HEK293 (cell line): Measurements from ENCODE around the gene DBF4.

ENCODE experiments used
- BCL11A ChIP-seq: fragments of 450-650 bp; formaldehyde crosslinking; IDR thresholded peaks from 2 replicates; pipeline ENCODE4 v1.5.1; 2016; ENCODE audit warnings: low read depth, missing biosample characterization, missing genetic modification characterization
- EGR2 ChIP-seq: fragments of 450-650 bp; formaldehyde crosslinking; IDR thresholded peaks from 2 replicates; pipeline ENCODE4 v1.5.1; 2016; ENCODE audit warnings: low read depth, missing biosample characterization, missing genetic modification characterization
- GLIS1 ChIP-seq: fragments of 450-650 bp; formaldehyde crosslinking; IDR thresholded peaks from 2 replicates; pipeline ENCODE4 v1.5.1; 2016; ENCODE audit warnings: missing biosample characterization, missing genetic modification characterization
- KLF10 ChIP-seq: fragments of 450-650 bp; IDR thresholded peaks from 2 replicates; pipeline ENCODE4 v1.5.1; 2018; ENCODE audit warnings: missing biosample characterization, mild to moderate bottlenecking, missing genetic modification characterization
- PRDM10 ChIP-seq: fragments of 450-650 bp; formaldehyde crosslinking; IDR thresholded peaks from 2 replicates; pipeline ENCODE4 v1.5.1; 2016; ENCODE audit warnings: missing biosample characterization, missing genetic modification characterization
- SP7 ChIP-seq: fragments of 450-650 bp; formaldehyde crosslinking; IDR thresholded peaks from 2 replicates; pipeline ENCODE4 v1.5.1; 2016; ENCODE audit warnings: missing biosample characterization, missing genetic modification characterization
- ZBTB11 ChIP-seq: fragments of 450-650 bp; formaldehyde crosslinking; conservative IDR thresholded peaks from 2 replicates; pipeline ENCODE4 v1.5.1; 2016; ENCODE audit warnings: low read depth, missing biosample characterization, missing genetic modification characterization
- ZBTB26 ChIP-seq: fragments of 450-650 bp; formaldehyde crosslinking; optimal IDR thresholded peaks from 2 replicates; pipeline ENCODE3; 2016; ENCODE audit warnings: missing biosample characterization, mild to moderate bottlenecking, missing genetic modification characterization
- ZBTB8A ChIP-seq: fragments of 450-650 bp; formaldehyde crosslinking; IDR thresholded peaks from 2 replicates; pipeline ENCODE4 v1.5.1; 2016; ENCODE audit warnings: missing biosample characterization, missing genetic modification characterization
- ZNF112 ChIP-seq: fragments of 450-650 bp; formaldehyde crosslinking; IDR thresholded peaks from 2 replicates; pipeline ENCODE4 v1.5.0; 2017; ENCODE audit warnings: missing biosample characterization, missing genetic modification characterization
- ZNF214 ChIP-seq: fragments of 450-650 bp; formaldehyde crosslinking; IDR thresholded peaks from 2 replicates; pipeline ENCODE4 v1.5.1; 2017; ENCODE audit warnings: missing biosample characterization, mild to moderate bottlenecking, missing genetic modification characterization, borderline replicate concordance
- ZNF221 ChIP-seq: fragments of 450-650 bp; formaldehyde crosslinking; IDR thresholded peaks from 2 replicates; pipeline ENCODE4 v1.5.1; 2017; ENCODE audit warnings: missing biosample characterization, missing genetic modification characterization, borderline replicate concordance
- ZNF23 ChIP-seq: fragments of 450-650 bp; formaldehyde crosslinking; IDR thresholded peaks from 2 replicates; pipeline ENCODE4 v1.5.1; 2016; ENCODE audit warnings: missing biosample characterization, missing genetic modification characterization, borderline replicate concordance
- ZNF24 ChIP-seq: fragments of 450-650 bp; formaldehyde crosslinking; IDR thresholded peaks from 2 replicates; pipeline ENCODE4 v1.5.1; 2016; ENCODE audit warnings: missing biosample characterization, missing genetic modification characterization
- ZNF449 ChIP-seq: fragments of 450-650 bp; formaldehyde crosslinking; IDR thresholded peaks from 2 replicates; pipeline ENCODE4 v1.5.1; 2017; ENCODE audit warnings: missing biosample characterization, mild to moderate bottlenecking, missing genetic modification characterization, moderate library complexity
- ZNF518A ChIP-seq: fragments of 450-650 bp; formaldehyde crosslinking; conservative IDR thresholded peaks from 2 replicates; pipeline ENCODE4 v1.5.1; 2016; ENCODE audit warnings: low read depth, missing biosample characterization, missing genetic modification characterization
- ZNF639 ChIP-seq: fragments of 450-650 bp; formaldehyde crosslinking; IDR thresholded peaks from 2 replicates; pipeline ENCODE4 v1.5.1; 2016; ENCODE audit warnings: missing biosample characterization, missing genetic modification characterization
- ZNF670 ChIP-seq: fragments of 450-650 bp; formaldehyde crosslinking; IDR thresholded peaks from 2 replicates; pipeline ENCODE4 v1.5.1; 2016; ENCODE audit warnings: missing biosample characterization, missing genetic modification characterization, low read depth
- ZNF701 ChIP-seq: fragments of 450-650 bp; formaldehyde crosslinking; IDR thresholded peaks from 2 replicates; pipeline ENCODE4 v1.5.1; 2016; ENCODE audit warnings: missing biosample characterization, missing genetic modification characterization
- ZNF776 ChIP-seq: fragments of 450-650 bp; formaldehyde crosslinking; IDR thresholded peaks from 2 replicates; pipeline ENCODE4 v1.5.0; 2017; ENCODE audit warnings: missing biosample characterization, missing genetic modification characterization, borderline replicate concordance
- ZNF777 ChIP-seq: fragments of 450-650 bp; formaldehyde crosslinking; IDR thresholded peaks from 2 replicates; pipeline ENCODE4 v1.5.1; 2017; ENCODE audit warnings: missing biosample characterization, missing genetic modification characterization, borderline replicate concordance
- ZXDB ChIP-seq: fragments of 450-650 bp; formaldehyde crosslinking; IDR thresholded peaks from 2 replicates; pipeline ENCODE4 v1.5.1; 2016; ENCODE audit warnings: missing biosample characterization, missing genetic modification characterization

The DBF4 gene

GRCh38 chr7:87926581-87927461 is 50.5 kb downstream of the DBF4 start (continued):
- no peak for TF ChIP-seq ZNF221 (tag by site-specific recombination)
- TF ChIP-seq ZNF24 (tag by site-specific recombination), result no peak
- peak; percentile 40; the same call in 1 of the 2 replicates for TF ChIP-seq GLIS1 (tag by site-specific recombination)
- TF ChIP-seq BCL11A, result no peak
- no peak for TF ChIP-seq KLF10
- TF ChIP-seq ZBTB8A (tag by site-specific recombination), result 0 out of 2 replicates have a peak, but pooled peaks have one; percentile 17
- no peak for TF ChIP-seq ZNF670
- TF ChIP-seq ZBTB26 (tag by site-specific recombination), result no peak
- TF ChIP-seq ZNF776 (tag by site-specific recombination), result no peak
- TF ChIP-seq ZNF214 (tag by site-specific recombination), result no peak
- no peak for TF ChIP-seq ZNF112
- TF ChIP-seq ZNF777, result no peak
- TF ChIP-seq ZNF639 (tag by site-specific recombination), result no peak
- TF ChIP-seq EGR2 (tag by site-specific recombination), result peak; percentile 7; the same call in 1 of the 2 replicates
- peak; percentile 17; the same call in 1 of the 2 replicates for TF ChIP-seq PRDM10 (tag by site-specific recombination)
- no peak for TF ChIP-seq ZNF23 (tag by site-specific recombination)
- no peak for TF ChIP-seq ZNF701
- TF ChIP-seq ZNF518A (tag by site-specific recombination), result no peak
- TF ChIP-seq SP7 (tag by site-specific recombination), result no peak
- no peak for TF ChIP-seq ZBTB11 (tag by site-specific recombination)
- TF ChIP-seq ZXDB (tag by site-specific recombination), result no peak
- no peak for TF ChIP-seq ZNF449 (tag by site-specific recombination)
